GM18499 (cell line): ENCODE data around the gene FAM114A1.
"Not testable (repeated sequence)": the region's sequence is repeated elsewhere in the genome, so short reads cannot be mapped to it uniquely, and the experiment has no call there.

Source experiments
- ATAC-seq: cut with Tn5 transposase; IDR thresholded peaks from one replicate; pipeline ENCODE4 v1.9.1; 2021; ENCODE audit warnings: moderate number of reproducible peaks; ENCODE audit not compliant: insufficient read depth, unreplicated experiment

The FAM114A1 gene

DNA sequence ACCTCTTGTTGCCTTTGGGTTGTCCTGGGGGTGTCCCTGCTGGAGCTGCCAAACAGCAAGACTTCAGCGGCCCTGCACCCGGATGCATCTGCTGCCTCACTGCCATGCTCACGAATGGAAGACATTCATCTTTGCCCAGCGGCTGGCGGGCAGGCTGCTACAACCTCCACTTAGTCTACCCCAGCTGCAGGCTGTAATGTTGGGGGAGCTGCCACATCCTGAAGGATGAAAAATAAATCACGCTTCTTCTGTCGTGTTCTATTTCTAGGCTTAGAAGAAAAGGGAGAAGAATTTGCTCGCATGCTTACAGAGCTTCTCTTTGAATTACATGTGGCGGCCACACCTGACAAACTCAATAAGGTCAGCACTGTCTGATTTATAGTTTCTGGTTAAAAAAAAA is 61.4 kb downstream of the FAM114A1 start:
- no peak for ATAC-seq

GRCh38 chr4:38930204-38930603 is 62.6 kb downstream of the FAM114A1 start:
- ATAC-seq = no peak

DNA sequence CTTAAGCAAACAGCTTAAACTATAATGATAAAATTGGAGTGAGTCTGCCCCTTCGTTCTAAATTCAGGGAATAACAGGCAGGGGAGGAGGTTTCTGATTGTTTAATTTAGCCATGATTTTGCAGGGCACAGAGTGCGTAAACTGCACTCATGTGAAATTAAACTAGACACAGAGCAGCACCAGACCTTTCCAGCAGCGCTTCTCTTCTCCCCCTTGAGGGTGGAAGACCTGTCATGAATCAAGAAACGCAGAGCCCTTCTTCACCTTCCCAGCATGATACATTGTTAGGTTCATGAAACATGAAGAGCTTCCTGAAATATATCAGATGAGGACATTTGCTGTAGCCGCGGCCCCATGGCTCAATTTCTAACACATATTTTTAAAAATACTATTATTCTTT is 63.1 kb downstream of the FAM114A1 start:
- no peak for ATAC-seq

DNA sequence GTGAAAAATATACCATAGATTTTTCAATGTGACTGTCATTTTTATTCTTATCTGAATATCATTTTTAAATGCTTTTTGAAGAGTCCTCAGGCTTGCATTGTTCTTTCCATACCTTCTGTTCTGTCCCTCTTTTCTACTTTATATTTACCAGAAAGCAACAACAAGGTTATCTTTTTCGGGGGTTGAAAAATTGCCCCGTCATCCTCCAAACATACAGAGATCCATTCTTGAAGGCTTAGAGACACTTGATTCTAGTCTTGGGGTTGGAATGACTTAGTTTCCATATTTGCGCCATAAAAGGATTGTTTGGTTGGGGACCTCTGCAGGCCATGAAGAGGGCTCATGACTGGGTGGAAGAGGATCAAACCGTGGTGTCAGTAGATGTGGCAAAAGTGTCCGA is 63.5 kb downstream of the FAM114A1 start:
- ATAC-seq = no peak

DNA sequence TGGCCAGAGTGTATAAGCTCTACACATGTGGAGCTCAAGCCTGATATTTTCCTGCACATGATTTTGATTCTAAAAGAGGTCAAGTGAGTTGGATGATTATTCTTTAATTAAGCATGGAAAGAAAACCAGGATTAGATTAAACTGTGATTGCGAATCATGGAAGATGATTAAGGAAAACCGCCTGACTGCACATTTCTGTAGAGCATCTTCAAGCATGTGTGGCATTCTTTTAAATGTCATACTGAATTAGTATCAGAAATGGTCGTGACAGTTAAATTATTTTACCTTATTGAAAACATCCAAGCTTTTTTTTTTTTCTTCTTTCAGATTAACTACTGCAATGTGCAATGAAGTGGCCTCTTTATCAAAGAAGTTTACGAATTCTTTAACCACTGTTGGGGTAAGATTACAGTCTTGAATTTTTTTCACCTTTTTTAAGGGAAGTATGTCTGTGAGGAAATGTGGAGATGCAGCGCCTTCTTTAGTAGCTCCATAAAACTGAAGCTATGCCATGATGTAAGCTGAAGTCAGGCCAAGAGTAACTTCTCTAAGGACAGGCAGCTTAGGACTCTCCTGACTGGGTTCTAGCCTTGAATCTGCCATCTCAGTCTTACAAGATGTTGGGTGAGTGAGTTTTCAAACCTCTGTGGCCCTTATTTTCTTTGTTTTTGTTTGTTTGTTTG is 67.9 kb downstream of the FAM114A1 start:
- ATAC-seq = no peak

GRCh38 chr4:38939165-38939564 is 71.6 kb downstream of the FAM114A1 start:
- peak; percentile 85 for ATAC-seq

DNA sequence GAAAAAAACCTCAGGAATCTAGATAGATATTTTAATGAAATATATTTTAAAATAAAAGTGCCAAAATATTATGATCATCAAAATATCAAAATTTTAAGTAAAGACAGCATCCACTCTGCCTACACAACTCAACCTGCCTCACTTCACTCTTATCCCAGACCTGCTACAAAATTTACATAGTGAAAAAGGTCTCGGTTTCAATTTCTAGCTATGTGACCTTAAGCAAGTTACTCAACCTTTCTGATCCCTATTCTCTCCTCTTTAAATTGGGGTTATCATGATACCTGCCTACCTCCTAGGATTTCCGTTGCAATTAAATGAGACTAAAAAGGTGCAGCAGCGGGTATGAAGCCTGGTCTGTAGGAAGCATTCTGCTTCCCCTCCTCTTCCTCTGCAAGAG is 72.9 kb downstream of the FAM114A1 start:
- ATAC-seq = no peak

DNA sequence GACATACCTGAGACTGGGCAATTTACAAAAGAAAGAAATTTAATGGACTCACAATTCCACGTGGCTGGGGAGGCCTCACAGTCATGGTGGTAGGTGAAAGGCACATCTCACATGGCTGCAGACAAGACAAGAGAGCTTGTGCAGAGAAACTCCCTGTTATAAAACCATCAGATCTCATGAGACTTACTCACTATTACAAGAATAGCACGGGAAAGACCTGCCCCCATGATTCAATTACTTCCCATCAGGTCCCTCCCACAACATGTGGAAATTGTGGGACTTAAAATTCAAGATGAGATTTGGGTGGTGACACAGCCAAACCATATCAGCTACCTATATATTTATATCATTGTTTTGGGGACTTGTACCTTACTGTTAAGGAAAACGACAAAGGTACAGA is 74.3 kb downstream of the FAM114A1 start:
- not testable (repeated sequence) for ATAC-seq

DNA sequence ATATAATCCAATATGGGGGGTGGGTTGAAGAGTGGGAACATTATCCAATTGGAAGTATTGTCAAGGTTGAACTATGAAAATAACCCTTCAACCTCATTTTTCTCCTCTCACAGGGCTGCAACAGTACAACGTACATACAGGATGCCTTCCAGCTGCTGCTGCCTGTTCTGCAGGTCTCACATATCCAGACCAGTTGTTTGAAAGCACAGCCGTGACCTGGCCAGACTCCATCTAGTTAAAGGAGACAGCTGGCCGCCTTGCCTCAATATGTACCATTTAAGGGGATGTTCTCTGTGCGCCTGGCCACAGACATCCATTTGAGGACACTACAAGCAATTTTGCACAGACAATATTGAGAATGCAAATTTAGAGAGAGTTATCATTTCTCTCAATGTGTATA is 75.7 kb downstream of the FAM114A1 start:
- no peak for ATAC-seq

GRCh38 chr4:38944440-38944839 is 76.8 kb downstream of the FAM114A1 start:
- ATAC-seq = no peak

- ATAC-seq = no peak
These were observed 79.3 kb downstream of the FAM114A1 start for GRCh38 chr4:38946919-38947318.

DNA sequence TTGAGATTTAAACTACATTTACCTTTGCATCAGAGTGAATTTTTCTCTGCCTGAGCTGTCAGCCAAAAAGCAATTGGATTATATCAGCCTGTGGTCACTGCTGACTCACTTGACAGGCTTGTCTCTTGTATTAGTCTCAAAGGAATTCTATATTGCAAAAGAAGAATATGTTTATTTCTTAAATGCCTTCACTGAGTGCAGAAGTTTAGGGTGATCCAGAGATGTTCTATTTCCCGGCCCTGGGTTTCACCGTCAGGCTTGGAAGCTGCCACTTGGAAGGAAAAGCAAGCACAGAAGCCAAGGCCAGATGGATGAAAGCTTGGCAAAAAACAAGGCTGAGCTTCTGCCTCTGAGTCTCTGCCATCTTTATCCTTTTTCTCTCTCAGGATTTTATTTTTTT is 80.9 kb downstream of the FAM114A1 start:
- no peak for ATAC-seq

DNA sequence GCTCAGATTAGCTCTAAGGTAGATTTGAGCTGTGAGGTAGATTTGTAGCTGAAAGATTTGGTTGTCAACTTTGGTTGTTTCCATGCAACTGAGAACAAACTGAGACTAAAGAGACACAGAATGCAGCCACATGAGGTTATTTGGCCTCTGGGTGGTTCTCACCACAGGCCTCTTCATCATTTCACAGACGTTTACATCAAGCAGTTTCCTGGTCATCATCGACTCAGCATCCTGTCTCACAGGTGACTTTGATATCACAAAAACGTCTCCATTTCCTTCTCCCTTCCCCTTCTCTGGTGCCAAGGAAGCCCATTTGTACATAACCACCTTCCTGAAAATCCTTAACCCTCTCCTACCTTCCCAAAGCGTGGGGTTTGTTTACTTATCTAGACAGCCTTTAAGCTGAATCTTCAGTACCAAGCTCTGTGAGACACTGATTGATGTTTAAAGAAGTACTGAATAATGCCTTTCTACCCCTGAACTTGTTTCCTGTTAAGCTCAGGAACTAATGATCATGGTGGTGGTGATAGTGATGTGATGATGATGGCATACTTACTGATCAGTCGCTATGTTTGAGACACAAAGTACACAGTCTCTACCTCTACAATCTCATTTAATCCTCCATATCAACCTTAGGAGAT is 81.9 kb downstream of the FAM114A1 start:
- no peak for ATAC-seq

DNA sequence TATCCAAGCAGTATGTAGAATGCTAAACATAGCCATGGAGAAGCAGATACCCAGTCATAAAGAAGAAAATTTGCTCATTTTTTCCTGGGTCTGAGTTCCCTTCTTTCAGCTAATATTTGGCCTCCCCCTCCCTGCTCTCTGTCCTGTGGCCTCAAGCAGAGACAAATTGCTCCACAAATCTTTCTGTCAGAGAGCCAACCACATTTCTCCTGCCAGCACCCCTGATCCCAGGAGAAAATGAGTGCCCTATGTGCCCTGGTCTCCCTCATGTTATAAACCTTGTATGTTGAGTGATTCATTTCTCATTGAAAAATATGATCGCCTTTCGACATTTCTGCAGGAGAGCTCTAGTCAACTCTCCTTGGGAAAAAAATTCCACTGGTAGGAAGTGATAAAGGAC is 82.6 kb downstream of the FAM114A1 start:
- ATAC-seq = no peak

- ATAC-seq = no peak
These were observed 83.1 kb downstream of the FAM114A1 start for GRCh38 chr4:38950734-38951133.

DNA sequence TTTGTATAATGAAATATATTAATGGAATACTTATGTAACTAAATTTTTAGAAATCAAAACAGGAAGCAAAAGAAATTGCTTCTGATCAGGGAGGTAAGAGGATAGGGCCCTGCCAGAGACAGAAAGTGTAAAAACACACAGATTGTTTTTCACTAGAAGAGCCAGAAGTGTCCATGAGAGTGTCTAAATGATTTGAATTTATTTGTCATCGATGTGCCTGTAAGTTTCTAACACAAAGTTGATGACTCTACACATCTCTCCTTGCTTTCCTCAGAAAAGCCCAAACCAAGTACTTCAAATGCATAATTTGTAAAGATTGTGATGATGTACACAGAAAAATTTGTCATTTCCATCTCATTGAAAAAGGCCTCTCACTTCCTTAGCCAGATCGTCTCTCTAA is 84.0 kb downstream of the FAM114A1 start:
- ATAC-seq = no peak

DNA sequence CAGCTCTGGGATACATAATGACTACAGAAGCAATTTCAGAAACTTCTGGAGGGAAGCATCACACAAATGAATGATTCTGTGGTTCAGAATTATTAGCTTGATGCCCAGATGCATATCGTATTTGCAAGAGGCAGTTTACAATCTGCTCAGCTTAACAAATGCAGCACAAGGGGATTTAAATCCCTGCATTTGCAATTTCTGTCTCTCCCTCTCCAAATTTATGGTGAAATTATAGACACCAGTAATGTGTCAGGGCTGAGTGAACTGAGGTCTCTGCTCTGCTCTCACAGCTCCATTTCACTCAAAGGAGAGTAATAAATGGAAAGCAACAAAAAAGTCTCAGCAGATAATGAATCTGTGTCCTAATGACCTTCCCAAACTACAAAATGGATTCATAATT is 84.4 kb downstream of the FAM114A1 start:
- no peak for ATAC-seq

GRCh38 chr4:38954727-38955126 is 87.1 kb downstream of the FAM114A1 start:
- ATAC-seq = no peak

- ATAC-seq = no peak
These were observed 88.4 kb downstream of the FAM114A1 start for GRCh38 chr4:38955957-38956356.

DNA sequence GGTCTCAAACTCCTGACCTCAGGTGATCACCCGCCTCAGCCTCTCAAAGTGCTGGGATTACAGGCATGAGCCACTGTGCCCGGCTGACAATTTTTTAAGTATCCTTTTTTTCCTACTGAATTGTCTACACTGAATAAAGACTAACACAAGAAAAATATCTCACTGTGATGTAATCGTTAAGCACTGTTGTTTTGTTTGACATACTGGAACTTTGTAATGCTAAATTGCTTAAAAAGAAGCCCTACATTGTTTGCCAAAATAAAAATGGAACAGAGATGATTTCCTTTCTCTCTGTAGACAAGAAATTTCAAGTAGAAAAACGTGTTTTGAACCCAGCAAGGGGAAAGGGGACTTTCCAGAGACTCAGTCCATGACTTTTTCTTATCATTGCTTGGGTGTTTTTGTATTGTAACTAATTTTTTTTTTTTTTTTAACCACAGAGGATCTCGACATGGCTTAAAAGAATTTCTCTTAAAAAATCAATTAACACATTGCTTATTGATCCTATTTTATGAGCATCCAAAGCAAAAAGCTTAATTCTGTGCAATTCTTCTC is 89.7 kb downstream of the FAM114A1 start:
- no peak for ATAC-seq

GRCh38 chr4:38957893-38958292 is 90.3 kb downstream of the FAM114A1 start:
- no peak for ATAC-seq
